HG02610 (cell line): ENCODE measurements around the gene CRAT.

Source experiments
- ATAC-seq: cut with Tn5 transposase; IDR thresholded peaks from one replicate; pipeline ENCODE4 v1.9.1; 2021; ENCODE audit warnings: mild to moderate bottlenecking, moderate library complexity; ENCODE audit not compliant: unreplicated experiment

The CRAT gene

GRCh38 chr9:129068110-129068509, 42.5 kb downstream of the CRAT start:
- no peak for ATAC-seq

DNA sequence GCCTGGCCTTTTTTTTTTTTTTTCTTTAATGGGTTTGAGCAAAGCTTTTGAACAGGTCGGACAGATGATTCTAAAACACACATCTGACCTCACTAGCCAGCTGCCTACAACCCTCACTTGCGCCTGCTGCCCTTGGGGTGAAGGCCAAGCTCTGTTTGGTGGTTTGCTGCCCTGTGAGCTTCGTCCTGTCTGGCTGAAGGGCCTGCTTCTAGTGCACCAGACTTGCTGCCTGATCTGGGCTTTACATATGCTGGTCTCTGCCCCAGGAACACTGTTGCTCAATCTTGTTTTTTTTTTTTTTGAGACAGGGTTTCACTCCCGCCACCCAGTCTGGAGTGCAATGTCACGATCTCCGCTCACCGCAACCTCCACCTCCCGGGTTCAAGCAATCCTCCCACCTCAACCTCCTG, 46.1 kb downstream of the CRAT start:
- ATAC-seq, result no peak

- no peak for ATAC-seq
Measured at GRCh38 chr9:129063061-129063460, 47.5 kb downstream of the CRAT start.

DNA sequence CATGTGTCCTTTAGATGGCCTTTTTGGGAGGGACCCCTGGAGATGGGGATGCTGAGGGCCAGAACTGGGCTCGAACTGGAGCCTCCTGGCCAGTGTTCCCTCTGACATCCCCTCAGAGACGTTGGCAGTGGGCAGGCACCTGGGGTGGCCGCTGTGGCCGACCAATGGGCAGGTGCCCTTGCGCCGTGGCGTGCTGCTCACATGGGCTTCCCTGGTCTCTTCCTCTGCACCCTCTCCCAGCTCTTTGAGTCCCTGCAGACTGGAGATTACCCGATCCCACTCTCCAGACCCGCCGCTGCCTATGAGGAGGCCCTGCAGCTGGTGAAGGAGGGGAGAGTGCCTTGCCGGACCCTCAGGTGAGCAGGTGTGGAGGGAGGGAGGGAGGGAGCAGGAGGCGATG, 49.6 kb downstream of the CRAT start:
- ATAC-seq, result no peak

DNA sequence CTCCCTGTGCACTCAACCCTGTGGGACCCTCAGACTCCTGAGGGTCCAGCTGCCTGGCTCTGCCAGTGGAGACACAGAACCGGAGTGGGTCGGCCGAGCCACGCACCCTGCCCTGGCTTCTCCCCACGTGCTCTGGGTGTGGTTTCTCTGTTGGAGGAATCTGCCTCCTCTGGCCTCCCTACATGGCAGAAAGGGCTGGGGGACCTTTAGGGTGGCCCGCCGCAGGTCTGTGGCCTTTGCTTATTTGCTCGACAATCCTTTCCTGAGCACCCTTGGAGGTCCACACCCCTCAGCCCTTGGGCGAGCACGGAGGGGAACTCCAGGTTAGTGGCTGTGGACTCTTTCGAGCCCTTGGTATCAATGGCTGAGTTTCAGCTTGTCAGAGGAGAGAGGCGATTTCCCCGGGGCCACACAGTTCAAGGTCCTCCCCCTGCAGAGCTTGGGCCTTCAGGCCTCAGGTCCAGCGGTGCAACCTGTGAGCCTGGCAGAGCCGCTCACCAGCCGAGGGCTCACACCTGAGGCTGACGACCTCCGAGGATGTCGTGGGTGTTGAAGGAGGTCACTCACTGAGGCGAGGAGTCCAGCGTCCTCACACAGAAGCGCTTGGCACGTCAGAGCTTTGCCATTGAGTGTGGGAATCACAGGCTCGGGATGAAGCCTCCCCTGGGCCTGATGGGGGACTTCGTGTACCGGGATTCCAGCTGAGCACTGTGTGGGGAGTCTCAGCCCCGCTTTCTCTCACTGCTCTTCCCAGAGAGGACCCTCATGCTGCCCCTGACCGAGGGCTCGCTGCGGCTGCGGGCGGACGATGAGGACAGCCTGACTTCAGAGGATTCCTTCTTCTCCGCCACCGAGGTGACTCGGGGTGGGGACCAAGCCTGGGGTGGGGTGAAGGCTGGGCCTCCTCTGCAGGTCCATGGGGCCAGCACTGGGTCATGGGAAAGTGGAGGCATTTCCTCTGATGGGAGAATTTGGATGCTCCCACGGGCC, 50.5 kb downstream of the CRAT start:
- ATAC-seq, result no peak

- ATAC-seq, result no peak
Measured at GRCh38 chr9:129058965-129059795, 51.4 kb downstream of the CRAT start.

- ATAC-seq, result no peak
Measured at GRCh38 chr9:129054163-129054851, 56.3 kb downstream of the CRAT start.

- no peak for ATAC-seq
Measured at GRCh38 chr9:129053020-129053419, 57.6 kb downstream of the CRAT start.

- ATAC-seq, result no peak
Measured at GRCh38 chr9:129052592-129052991, 58.0 kb downstream of the CRAT start.
